IMR-90 (cell line): Measurements from ENCODE around the gene RPS4Y2. TPM values are rescaled to one million over a fixed set of nuclear protein-coding genes. Genes with fewer than 3 reads are reported as not detected.

Experiments used
- ATAC-seq: fragments of 200-7000 bp; cut with Tn5 transposase; 2 replicates; pipeline ENCODE4 v1.9.1; 2020; ENCODE audit warnings: low read depth, mild to moderate bottlenecking, moderate library complexity
- BruUV-seq: library from RNA; stranded (reverse); fragments of 400-500 nt; replicated peaks from 2 replicates; lab custom pipeline; 2021; lab: Mats Ljungman, UMichigan
- CTCF ChIA-PET: fragments of 300-600 bp; formaldehyde crosslinking; extraction: SDS; loops from one replicate; lab custom pipeline; 2021; ENCODE audit warnings: antibody characterized with exemption; lab: Yijun Ruan, JAX
- POLR2A ChIA-PET: fragments of 300-600 bp; sonication (Branson Sonifier 250); formaldehyde crosslinking; loops from one replicate; lab custom pipeline; 2022; ENCODE audit warnings: antibody characterized with exemption; ENCODE audit not compliant: unreplicated experiment; lab: Charles Lee
- DNase-seq: peaks from one replicate; pipeline ENCODE4 v3.0.0; 2013
- H2AFZ ChIP-seq: replicated peaks from 2 replicates; pipeline ENCODE3; 2013; ENCODE audit warnings: low read length, mild to moderate bottlenecking; ENCODE audit not compliant: poor library complexity
- H2AK5ac ChIP-seq: 2 replicates; pipeline ENCODE4 v1.6.1; 2013; ENCODE audit warnings: low read depth, low read length, inconsistent platforms
- H2AK9ac ChIP-seq: replicated peaks from 2 replicates; pipeline ENCODE3; 2013; ENCODE audit warnings: mild to moderate bottlenecking, low read depth, low read length, moderate library complexity; ENCODE audit not compliant: poor library complexity
- H2BK120ac ChIP-seq: 2 replicates; pipeline ENCODE4 v1.6.1; 2013; ENCODE audit warnings: low read depth, low read length, inconsistent platforms
- H2BK15ac ChIP-seq: 3 replicates; pipeline ENCODE4 v1.6.1; 2013; ENCODE audit warnings: low read depth, low read length, inconsistent platforms
- H2BK20ac ChIP-seq: 2 replicates; pipeline ENCODE4 v1.6.1; 2013; ENCODE audit warnings: low read depth, mild to moderate bottlenecking, inconsistent platforms, low read length, moderate library complexity
- H2BK5ac ChIP-seq: 2 replicates; pipeline ENCODE4 v1.6.1; 2013; ENCODE audit warnings: mild to moderate bottlenecking, low read depth, low read length, inconsistent platforms; ENCODE audit not compliant: poor library complexity, severe bottlenecking
- H3K14ac ChIP-seq: replicated peaks from 2 replicates; pipeline ENCODE4 v1.6.1; 2013; ENCODE audit warnings: low read depth, low read length, inconsistent platforms
- H3K18ac ChIP-seq: 2 replicates; pipeline ENCODE4 v1.6.1; 2013; ENCODE audit warnings: low read depth, low read length, control low read depth
- H3K23ac ChIP-seq: 2 replicates; pipeline ENCODE4 v1.6.1; 2013; ENCODE audit warnings: low read depth, low read length, inconsistent platforms
- H3K27ac ChIP-seq: 2 replicates; pipeline ENCODE4 v1.5.1; 2013; ENCODE audit warnings: mild to moderate bottlenecking, control low read depth, low read length; ENCODE audit not compliant: insufficient read depth
- H3K27me3 ChIP-seq: 2 replicates; pipeline ENCODE4 v1.6.1; 2013; ENCODE audit warnings: low read length; ENCODE audit not compliant: control insufficient read depth, insufficient read depth
- H3K36me3 ChIP-seq: 2 replicates; pipeline ENCODE4 v1.6.1; 2013; ENCODE audit warnings: low read length, mixed read lengths; ENCODE audit not compliant: control insufficient read depth, insufficient read depth
- H3K4ac ChIP-seq: 2 replicates; pipeline ENCODE4 v1.6.1; 2013; ENCODE audit warnings: low read depth, low read length, inconsistent platforms
- H3K4me1 ChIP-seq: 2 replicates; pipeline ENCODE4 v1.6.1; 2013; ENCODE audit warnings: low read length, mixed read lengths; ENCODE audit not compliant: control insufficient read depth, insufficient read depth
- H3K4me2 ChIP-seq: 2 replicates; pipeline ENCODE4 v1.6.1; 2013; ENCODE audit warnings: low read depth, mild to moderate bottlenecking, control low read depth, low read length, moderate library complexity
- H3K4me3 ChIP-seq: 2 replicates; pipeline ENCODE4 v1.5.1; 2013; ENCODE audit warnings: low read depth, mild to moderate bottlenecking, control low read depth, low read length, moderate library complexity; ENCODE audit not compliant: insufficient read depth
- H3K56ac ChIP-seq: 2 replicates; pipeline ENCODE4 v1.6.1; 2013; ENCODE audit warnings: low read length, inconsistent platforms; ENCODE audit not compliant: insufficient read depth; ENCODE audit errors: extremely low read depth
- H3K79me1 ChIP-seq, 2 experiments: 2 replicates each; pipeline ENCODE4 v1.6.1; 2013; ENCODE audit warnings: low read length in 2 of 2, inconsistent platforms in 1 of 2, low read depth in 1 of 2
- H3K9ac ChIP-seq: 2 replicates; pipeline ENCODE4 v1.6.1; 2013; ENCODE audit warnings: low read depth, low read length, control low read depth
- H3K9me1 ChIP-seq: 2 replicates; pipeline ENCODE4 v1.6.1; 2013; ENCODE audit warnings: low read length, inconsistent platforms; ENCODE audit not compliant: insufficient read depth
- H3K9me3 ChIP-seq: 2 replicates; pipeline ENCODE4 v1.6.1; 2013; ENCODE audit warnings: low read length; ENCODE audit not compliant: control insufficient read depth, insufficient read depth
- H4K20me1 ChIP-seq: 2 replicates; pipeline ENCODE4 v1.6.1; 2013; ENCODE audit warnings: low read length, inconsistent platforms; ENCODE audit not compliant: insufficient read depth
- H4K5ac ChIP-seq: 2 replicates; pipeline ENCODE4 v1.6.1; 2013; ENCODE audit warnings: mild to moderate bottlenecking, low read depth, low read length, control low read depth
- H4K8ac ChIP-seq, 2 experiments: 2 replicates each; pipeline ENCODE4 v1.6.1; 2013; ENCODE audit warnings: low read depth in 2 of 2, low read length in 2 of 2, control low read depth in 1 of 2, inconsistent platforms in 1 of 2
- H4K91ac ChIP-seq: 2 replicates; pipeline ENCODE4 v1.6.1; 2013; ENCODE audit warnings: low read depth, low read length, inconsistent platforms; ENCODE audit not compliant: insufficient read depth
- BHLHE40 ChIP-seq: fragments of 150-350 bp; IDR thresholded peaks from 2 replicates; pipeline ENCODE4 v1.6.1; 2016; ENCODE audit warnings: mild to moderate bottlenecking, low read depth, low read length
- CEBPB ChIP-seq: IDR thresholded peaks from 2 replicates; pipeline ENCODE4 v1.6.1; 2012; ENCODE audit warnings: low read depth, low read length, improper control_type of control experiment
- CHD1 ChIP-seq: IDR thresholded peaks from 2 replicates; pipeline ENCODE4 v1.6.1; 2012; ENCODE audit warnings: low read depth, low read length, improper control_type of control experiment
- FOS ChIP-seq: fragments of 150-350 bp; IDR thresholded peaks from 2 replicates; pipeline ENCODE4 v1.6.1; 2016; ENCODE audit warnings: low read depth, low read length
- MAFK ChIP-seq: IDR thresholded peaks from 2 replicates; pipeline ENCODE4 v1.6.1; 2012; ENCODE audit warnings: low read depth, low read length, improper control_type of control experiment
- MAZ ChIP-seq: IDR thresholded peaks from 2 replicates; pipeline ENCODE4 v1.6.1; 2012; ENCODE audit warnings: low read depth, mild to moderate bottlenecking, low read length, improper control_type of control experiment, moderate library complexity, borderline replicate concordance
- MXI1 ChIP-seq: IDR thresholded peaks from 2 replicates; pipeline ENCODE4 v1.6.1; 2012; ENCODE audit warnings: low read depth, mild to moderate bottlenecking, low read length, moderate library complexity, borderline replicate concordance
- NFE2L2 ChIP-seq: fragments of 150-350 bp; IDR thresholded peaks from 2 replicates; pipeline ENCODE4 v1.6.1; 2016; ENCODE audit warnings: low read depth, mild to moderate bottlenecking, low read length
- POLR2A ChIP-seq: IDR thresholded peaks from 2 replicates; pipeline ENCODE4 v1.6.1; 2012; ENCODE audit warnings: mild to moderate bottlenecking, low read depth, low read length
- RAD21 ChIP-seq: IDR thresholded peaks from 2 replicates; pipeline ENCODE4 v1.6.1; 2012; ENCODE audit warnings: low read length, improper control_type of control experiment
- RCOR1 ChIP-seq: IDR thresholded peaks from 2 replicates; pipeline ENCODE4 v1.6.1; 2012; ENCODE audit warnings: mild to moderate bottlenecking, low read length, improper control_type of control experiment; ENCODE audit not compliant: insufficient replicate concordance
- RFX5 ChIP-seq: IDR thresholded peaks from 2 replicates; pipeline ENCODE4 v1.8.0; 2012; ENCODE audit warnings: low read depth, mild to moderate bottlenecking, low read length, moderate library complexity
- SMC3 ChIP-seq: fragments of 150-350 bp; IDR thresholded peaks from 2 replicates; pipeline ENCODE4 v1.6.1; 2016; ENCODE audit warnings: low read depth, mild to moderate bottlenecking, antibody characterized with exemption, low read length, moderate library complexity
- WGBS, 2 experiments: methylation state at CpG; one replicate each; pipeline versions ENCODE4 v1.1.5 to v1.1.7; 2013; ENCODE audit warnings: missing lambda C conversion rate in 2 of 2; ENCODE audit not compliant: insufficient read length in 1 of 2; ENCODE audit errors: extremely low coverage in 2 of 2; 5-methylcytosine and 5-hydroxymethylcytosine counted together
- dilution Hi-C: fragments of 300-500 bp; cut with HindIII; formaldehyde crosslinking; loops from one replicate; pipeline ENCODE4 v1.14.3; 2018; ENCODE audit warnings: low sequenced_read_pairs; ENCODE audit not compliant: unreplicated experiment
- in situ Hi-C: fragments of 300-500 bp; cut with MboI; formaldehyde crosslinking; loops from 3 replicates; pipeline ENCODE4 v1.14.3; 2019; ENCODE audit warnings: low sequenced_read_pairs, inconsistent platforms, mixed read lengths
- intact Hi-C: fragments of 100-400 bp; cut with micrococcal nuclease; formaldehyde crosslinking; loops from 2 replicates; pipeline ENCODE4 v1.10.0; 2022
- polyA plus RNA-seq, 3 experiments: library from polyadenylated mRNA; depleted of rRNA; stranded (reverse); fragments of >200 nt; gene quantifications; 2 replicates each; pipeline ENCODE4 v1.2.3, GENCODE V29; 2012; ENCODE audit warnings: low replicate concordance in 1 of 3
- total RNA-seq: library from RNA; depleted of rRNA; stranded (reverse); fragments of >200 nt; gene quantifications from 2 replicates; pipeline ENCODE4 v1.2.3, GENCODE V29; 2012
- TF ChIP-seq, protein P1 (sequence below): fragments of 150-350 bp; IDR thresholded peaks from 2 replicates; pipeline ENCODE4 v1.6.1; 2016; ENCODE audit warnings: low read depth, mild to moderate bottlenecking, low read length, moderate library complexity, borderline replicate concordance
- TF ChIP-seq, protein P2 (sequence below): fragments of 150-350 bp; IDR thresholded peaks from 2 replicates; pipeline ENCODE4 v1.6.1; 2017; ENCODE audit warnings: mild to moderate bottlenecking, antibody characterized with exemption, low read length, low read depth
- TF ChIP-seq, protein P3 (sequence below): conservative IDR thresholded peaks from 2 replicates; pipeline ENCODE4 v1.5.1; 2012; ENCODE audit warnings: mild to moderate bottlenecking, low read depth, low read length, improper control_type of control experiment

Gene RPS4Y2
- total and polyA plus RNA-seq, 2 of the 4 experiments (the other 2 are of a cell fraction), result not detected

DNA sequence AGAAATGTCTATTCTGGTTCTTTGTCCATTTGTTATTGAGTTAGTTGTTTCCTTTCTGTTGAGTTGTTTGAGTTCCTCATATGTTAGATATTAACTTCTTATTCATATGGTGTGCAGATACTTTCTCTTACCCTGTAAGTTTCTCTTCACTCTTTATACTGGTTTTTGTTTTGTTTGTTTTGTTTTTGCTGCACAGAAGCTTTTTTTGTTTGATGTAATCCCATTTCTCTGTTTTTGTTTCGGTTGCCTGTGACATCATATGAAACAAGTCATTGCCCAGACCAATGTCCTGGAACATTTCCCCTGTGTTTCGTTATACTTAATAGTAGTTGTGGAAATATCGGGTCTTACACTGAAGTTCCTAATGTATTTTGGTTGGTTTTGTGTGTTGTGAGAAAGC, 31.2 kb downstream of the RPS4Y2 start:
- no CpG with 5 or more reads among the region's 3 CpGs for WGBS, 2 experiments
- H3K4ac ChIP-seq, result no peak overlapping the region
- dilution Hi-C loops, result no loop called here
- H3K79me1 ChIP-seq, result no peaks in the 10 kb centered on the region
- H4K91ac ChIP-seq, result no peak overlapping the region
- H2BK15ac ChIP-seq, result no peak overlapping the region
- H2BK5ac ChIP-seq, result no peak overlapping the region
- no peak overlapping the region for H3K9ac ChIP-seq
- no peak overlapping the region for H3K56ac ChIP-seq
- H3K9me1 ChIP-seq, result no peaks in the 10 kb centered on the region
- POLR2A ChIA-PET, result no interaction called here
- DNase-seq (no peak), ATAC-seq (no peak)
- no peak overlapping the region for H2AK9ac ChIP-seq
- no peak overlapping the region for H2AK5ac ChIP-seq
- CTCF ChIA-PET, result no interaction called here
- intact Hi-C loops, result no loop called here
- H2BK20ac ChIP-seq, result no peak overlapping the region
- H4K5ac ChIP-seq, result no peak overlapping the region
- no peak overlapping the region for H3K18ac ChIP-seq
- no peak overlapping the region for H3K27ac ChIP-seq
- no peaks in the 10 kb centered on the region for H3K9me3 ChIP-seq
- no peaks in the 10 kb centered on the region for H4K20me1 ChIP-seq
- H3K4me3 ChIP-seq, result no peak overlapping the region
- H4K8ac ChIP-seq, result no peak overlapping the region
- no peak for TF ChIP-seq FOS
- TF ChIP-seq POLR2A, result no peak
- TF ChIP-seq, protein P1, sequence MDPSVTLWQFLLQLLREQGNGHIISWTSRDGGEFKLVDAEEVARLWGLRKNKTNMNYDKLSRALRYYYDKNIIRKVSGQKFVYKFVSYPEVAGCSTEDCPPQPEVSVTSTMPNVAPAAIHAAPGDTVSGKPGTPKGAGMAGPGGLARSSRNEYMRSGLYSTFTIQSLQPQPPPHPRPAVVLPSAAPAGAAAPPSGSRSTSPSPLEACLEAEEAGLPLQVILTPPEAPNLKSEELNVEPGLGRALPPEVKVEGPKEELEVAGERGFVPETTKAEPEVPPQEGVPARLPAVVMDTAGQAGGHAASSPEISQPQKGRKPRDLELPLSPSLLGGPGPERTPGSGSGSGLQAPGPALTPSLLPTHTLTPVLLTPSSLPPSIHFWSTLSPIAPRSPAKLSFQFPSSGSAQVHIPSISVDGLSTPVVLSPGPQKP, result no peak
- no peak for TF ChIP-seq RFX5
- no peak for TF ChIP-seq SMC3
- TF ChIP-seq RAD21, result no peak
- no peak for TF ChIP-seq MAZ
- no peak for TF ChIP-seq MXI1
- TF ChIP-seq CEBPB, result no peak
- TF ChIP-seq NFE2L2, result no peak
- TF ChIP-seq, protein P2, sequence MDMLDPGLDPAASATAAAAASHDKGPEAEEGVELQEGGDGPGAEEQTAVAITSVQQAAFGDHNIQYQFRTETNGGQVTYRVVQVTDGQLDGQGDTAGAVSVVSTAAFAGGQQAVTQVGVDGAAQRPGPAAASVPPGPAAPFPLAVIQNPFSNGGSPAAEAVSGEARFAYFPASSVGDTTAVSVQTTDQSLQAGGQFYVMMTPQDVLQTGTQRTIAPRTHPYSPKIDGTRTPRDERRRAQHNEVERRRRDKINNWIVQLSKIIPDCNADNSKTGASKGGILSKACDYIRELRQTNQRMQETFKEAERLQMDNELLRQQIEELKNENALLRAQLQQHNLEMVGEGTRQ, result no peak
- no peak for TF ChIP-seq CHD1
- TF ChIP-seq, protein P3, sequence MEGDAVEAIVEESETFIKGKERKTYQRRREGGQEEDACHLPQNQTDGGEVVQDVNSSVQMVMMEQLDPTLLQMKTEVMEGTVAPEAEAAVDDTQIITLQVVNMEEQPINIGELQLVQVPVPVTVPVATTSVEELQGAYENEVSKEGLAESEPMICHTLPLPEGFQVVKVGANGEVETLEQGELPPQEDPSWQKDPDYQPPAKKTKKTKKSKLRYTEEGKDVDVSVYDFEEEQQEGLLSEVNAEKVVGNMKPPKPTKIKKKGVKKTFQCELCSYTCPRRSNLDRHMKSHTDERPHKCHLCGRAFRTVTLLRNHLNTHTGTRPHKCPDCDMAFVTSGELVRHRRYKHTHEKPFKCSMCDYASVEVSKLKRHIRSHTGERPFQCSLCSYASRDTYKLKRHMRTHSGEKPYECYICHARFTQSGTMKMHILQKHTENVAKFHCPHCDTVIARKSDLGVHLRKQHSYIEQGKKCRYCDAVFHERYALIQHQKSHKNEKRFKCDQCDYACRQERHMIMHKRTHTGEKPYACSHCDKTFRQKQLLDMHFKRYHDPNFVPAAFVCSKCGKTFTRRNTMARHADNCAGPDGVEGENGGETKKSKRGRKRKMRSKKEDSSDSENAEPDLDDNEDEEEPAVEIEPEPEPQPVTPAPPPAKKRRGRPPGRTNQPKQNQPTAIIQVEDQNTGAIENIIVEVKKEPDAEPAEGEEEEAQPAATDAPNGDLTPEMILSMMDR, result no peak
- TF ChIP-seq BHLHE40, result no peak
- no peak for TF ChIP-seq RCOR1
- TF ChIP-seq MAFK, result no peak
- no TSS peak for BruUV-seq
- H2BK120ac ChIP-seq, result no peak overlapping the region
- H3K14ac ChIP-seq, result no peak overlapping the region
- no peaks in the 10 kb centered on the region for H3K4me1 ChIP-seq
- in situ Hi-C loops, result no loop called here
- no peaks in the 10 kb centered on the region for H3K36me3 ChIP-seq
- no peak overlapping the region for H3K4me2 ChIP-seq
- no peaks in the 10 kb centered on the region for H3K27me3 ChIP-seq
- no peak overlapping the region for H3K23ac ChIP-seq
- H2AFZ ChIP-seq, result no peak overlapping the region
